B cell (primary cell): ENCODE results near the gene DRD3. TPM values are rescaled to one million over a fixed set of nuclear protein-coding genes. Genes with fewer than 3 reads are reported as not detected.

Experiments used
- ATAC-seq: fragments of 200-7000 bp; cut with Tn5 transposase; one replicate; pipeline ENCODE4 v1.10.0; 2021; ENCODE audit warnings: low read depth, mild to moderate bottlenecking, moderate number of reproducible peaks, moderate library complexity
- CTCF ChIA-PET: fragments of 350-600 bp; sonication (Branson Sonifier 250); formaldehyde crosslinking; loops from one replicate; lab custom pipeline; 2021; ENCODE audit warnings: antibody characterized with exemption, inconsistent platforms; lab: Charles Lee
- POLR2A ChIA-PET: fragments of 350-600 bp; sonication (Branson Sonifier 250); formaldehyde crosslinking; loops from one replicate; lab custom pipeline; 2021; ENCODE audit warnings: antibody characterized with exemption; lab: Charles Lee
- DNase-seq: peaks from one replicate; pipeline ENCODE4 v3.0.0; 2013
- H2AFZ ChIP-seq: 2 replicates; pipeline ENCODE4 v1.6.1; 2012; ENCODE audit warnings: mild to moderate bottlenecking, low read depth, low read length; ENCODE audit not compliant: insufficient read depth, poor library complexity, severe bottlenecking
- H3K27ac ChIP-seq, 2 donors: 1 replicate in 1 of 2; 2 replicates in 1 of 2; pipeline ENCODE4 v1.5.1; 2012 to 2013; ENCODE audit warnings: low read length in 2 of 2, mild to moderate bottlenecking in 2 of 2, moderate library complexity in 1 of 2
- H3K27me3 ChIP-seq, 4 experiments: fragments of 200-600 bp in 1 of 4; sonication (generic) in 1 of 4; replicated peaks in 1 of 4; 1 replicate in 2 of 4; 2 replicates in 2 of 4; pipeline versions ENCODE4 v1.6.1 to v1.7.0; 2013 to 2016; ENCODE audit warnings: low read length in 3 of 4, mild to moderate bottlenecking in 2 of 4, mixed read lengths in 1 of 4, moderate library complexity in 1 of 4; ENCODE audit not compliant: insufficient read depth in 4 of 4, control insufficient read depth in 3 of 4; ENCODE audit errors: control extremely low read depth in 1 of 4
- H3K36me3 ChIP-seq, 2 experiments: replicated peaks in 1 of 2; 1 replicate in 1 of 2; 2 replicates in 1 of 2; pipeline versions ENCODE4 v1.6.1 to v1.7.1; 2013; ENCODE audit warnings: low read length in 1 of 2; ENCODE audit not compliant: insufficient read depth in 2 of 2, control insufficient read depth in 1 of 2; ENCODE audit errors: control extremely low read depth in 1 of 2, extremely low read depth in 1 of 2
- H3K4me1 ChIP-seq, 2 donors: fragments of 200-600 bp in 1 of 2; sonication (generic) in 1 of 2; 1 replicate in 1 of 2; 2 replicates in 1 of 2; pipeline versions ENCODE4 v1.5.1 to v1.6.1; 2013 to 2017; ENCODE audit warnings: low read length in 2 of 2; ENCODE audit not compliant: control insufficient read depth in 2 of 2, insufficient read depth in 2 of 2
- H3K4me2 ChIP-seq: replicated peaks from 2 replicates; pipeline ENCODE3; 2012; ENCODE audit warnings: mild to moderate bottlenecking, low read depth, low read length; ENCODE audit not compliant: poor library complexity, severe bottlenecking
- H3K4me3 ChIP-seq, 5 experiments: fragments of 200-600 bp in 1 of 5; sonication (generic) in 1 of 5; 1 replicate in 3 of 5; 2 replicates in 2 of 5; pipeline versions ENCODE4 v1.5.1 to v1.7.0; 2011 to 2016; ENCODE audit warnings: low read length in 4 of 5, mild to moderate bottlenecking in 4 of 5, low read depth in 2 of 5, control low read depth in 1 of 5, moderate library complexity in 1 of 5; ENCODE audit not compliant: insufficient read depth in 1 of 5; ENCODE audit errors: control extremely low read depth in 1 of 5, extremely low read depth in 1 of 5
- H3K79me2 ChIP-seq: fragments of 200-600 bp; sonication (generic); one replicate; pipeline ENCODE4 v1.6.0; 2016; ENCODE audit warnings: low read length; ENCODE audit not compliant: control insufficient read depth, insufficient read depth
- H3K9ac ChIP-seq: fragments of 200-600 bp; sonication (generic); 2 replicates; pipeline ENCODE4 v1.6.1; 2017; ENCODE audit warnings: mild to moderate bottlenecking, low read length, moderate library complexity
- H3K9me3 ChIP-seq, 3 donors: one replicate each; pipeline versions ENCODE4 v1.6.1 to v1.7.1; 2013; ENCODE audit warnings: low read length in 2 of 3; ENCODE audit not compliant: control insufficient read depth in 2 of 3, insufficient read depth in 1 of 3; ENCODE audit errors: control extremely low read depth in 1 of 3
- H4K20me1 ChIP-seq: 2 replicates; pipeline ENCODE4 v1.6.0; 2012; ENCODE audit warnings: mild to moderate bottlenecking, low read length; ENCODE audit not compliant: insufficient read depth, control insufficient read depth, poor library complexity, severe bottlenecking
- H3K27ac Mint-ChIP-seq: one replicate; pipeline ENCODE4 v1.8.0; 2021; ENCODE audit warnings: mixed read lengths
- H3K27me3 Mint-ChIP-seq: one replicate; pipeline ENCODE4 v1.8.0; 2021; ENCODE audit warnings: mixed read lengths
- H3K4me1 Mint-ChIP-seq: one replicate; pipeline ENCODE4 v1.8.0; 2021; ENCODE audit warnings: mixed read lengths
- H3K4me3 Mint-ChIP-seq: one replicate; pipeline ENCODE4 v1.8.0; 2021; ENCODE audit warnings: mixed read lengths
- H3K9me3 Mint-ChIP-seq: one replicate; pipeline ENCODE4 v1.8.0; 2022; ENCODE audit warnings: mixed read lengths; ENCODE audit not compliant: insufficient read depth
- CTCF ChIP-seq: fragments of 200-600 bp; IDR thresholded peaks from one replicate; pipeline ENCODE4 v1.8.0; 2022; ENCODE audit warnings: antibody characterized with exemption, mild to moderate bottlenecking
- EZH2 ChIP-seq: IDR thresholded peaks from 2 replicates; pipeline ENCODE4 v1.6.1; 2012; ENCODE audit warnings: borderline replicate concordance, low read depth, mild to moderate bottlenecking, moderate library complexity, low read length; ENCODE audit not compliant: insufficient read depth, poor library complexity, severe bottlenecking
- WGBS: methylation state at CpG from one replicate; pipeline ENCODE4 v1.1.5; 2013; ENCODE audit warnings: missing lambda C conversion rate; ENCODE audit not compliant: insufficient coverage; 5-methylcytosine and 5-hydroxymethylcytosine counted together
- intact Hi-C: fragments of 100-400 bp; cut with micrococcal nuclease; formaldehyde crosslinking; loops from one replicate; pipeline ENCODE4 v1.10.0; 2022
- polyA plus RNA-seq: library from polyadenylated mRNA; depleted of rRNA; stranded (reverse); fragments of >200 nt; gene quantifications from 2 replicates; pipeline ENCODE4 v1.2.3, GENCODE V29; 2012
- total RNA-seq, 2 donors: library from RNA; stranded (reverse); fragments of 120-200 nt in 1 of 2; gene quantifications; 1 replicate in 1 of 2; 2 replicates in 1 of 2; pipeline versions ENCODE4 v1.2.3 to v1.2.4, GENCODE V29; 2013 to 2022

The DRD3 gene
- total and polyA plus RNA-seq, 2 donors (not counting 1 experiment from before 2014, with no cell fraction given): not detected

DNA sequence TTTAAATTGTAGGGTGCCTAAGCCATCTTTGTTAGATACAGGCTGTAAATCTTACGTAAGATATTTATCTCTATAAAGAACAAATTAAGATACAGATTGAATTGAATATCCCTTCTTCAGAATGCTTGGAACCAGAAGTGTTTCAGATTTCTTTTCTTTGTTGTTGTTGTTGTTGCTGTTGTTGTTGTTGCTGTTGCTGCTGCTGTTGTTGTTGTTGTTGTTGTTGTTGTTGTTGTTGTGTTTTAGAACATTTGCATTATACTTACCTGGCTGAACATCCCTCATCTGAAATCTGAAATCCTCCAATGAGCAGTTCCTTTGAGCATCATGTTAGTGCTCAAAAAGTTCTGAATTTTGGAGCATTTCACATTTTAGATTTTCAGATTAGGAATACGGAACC lies 95.7 kb downstream of the DRD3 start:
- intact Hi-C loops: no loop called here
- Histone ChIP-seq H3K9me3 (no peaks in the 10 kb centered on the region), H4K20me1 (no peaks in the 10 kb centered on the region), H3K4me3 (no peak overlapping the region), H3K79me2 (no peaks in the 10 kb centered on the region), H2AFZ (no peak overlapping the region), H3K27ac (no peak overlapping the region), H3K4me2 (no peak overlapping the region), H3K9ac (no peak overlapping the region), H3K36me3 (peaks cover 14 to 87% of the 10 kb centered on the region in 2 experiments), H3K27me3 (no peaks in the 10 kb centered on the region), H3K4me1 (no peaks in the 10 kb centered on the region)
- POLR2A ChIA-PET: no interaction called here
- ATAC-seq: no peak
- no peak overlapping the region for H3K27ac Mint-ChIP-seq
- WGBS: 100% methylated on average over 1 of the region's 2 CpGs
- H3K4me1 Mint-ChIP-seq: no peaks in the 10 kb centered on the region
- DNase-seq: no peak
- TF ChIP-seq EZH2: no peak
- TF ChIP-seq CTCF: no peak
- H3K27me3 Mint-ChIP-seq: no peaks in the 10 kb centered on the region
- H3K9me3 Mint-ChIP-seq: no peaks in the 10 kb centered on the region
- CTCF ChIA-PET: no interaction called here
- H3K4me3 Mint-ChIP-seq: no peak overlapping the region

DNA sequence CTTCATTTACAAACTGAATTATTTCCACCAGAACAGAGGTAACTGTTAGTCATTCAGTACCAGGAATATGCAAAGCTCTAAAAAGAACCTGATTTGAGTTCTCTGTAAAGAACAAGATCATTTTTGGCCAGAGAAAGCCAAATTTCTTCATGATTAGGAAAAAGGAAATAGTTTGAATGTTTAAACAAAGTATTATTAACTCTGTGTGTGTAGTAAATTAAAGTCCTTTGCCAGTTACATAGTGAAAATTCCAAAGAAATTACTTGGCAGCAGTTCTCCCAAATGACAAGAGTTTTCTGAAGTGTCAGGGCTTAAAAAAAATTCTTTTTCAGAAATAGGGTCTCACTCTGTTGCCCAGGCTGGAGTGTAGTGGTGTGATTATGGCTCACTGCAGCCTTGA lies 97.8 kb downstream of the DRD3 start:
- Mint-ChIP-seq H3K9me3 (no peaks in the 10 kb centered on the region), H3K27me3 (no peaks in the 10 kb centered on the region), H3K27ac (no peak overlapping the region), H3K4me1 (no peaks in the 10 kb centered on the region), H3K4me3 (no peak overlapping the region)
- H3K4me1 ChIP-seq: no peaks in the 10 kb centered on the region
- H2AFZ ChIP-seq: no peak overlapping the region
- H3K4me3 ChIP-seq: no peak overlapping the region
- no peaks in the 10 kb centered on the region for H3K9me3 ChIP-seq
- no peak for TF ChIP-seq CTCF
- no peak for TF ChIP-seq EZH2
- H3K79me2 ChIP-seq: no peaks in the 10 kb centered on the region
- POLR2A ChIA-PET: interaction anchor here (0.7 kb wide), 1 partner anchor 72 kb away, joined by 3 read pairs; no protein-coding TSS in a partner anchor
- CTCF ChIA-PET: no interaction called here
- H3K36me3 ChIP-seq: peaks cover 13 to 88% of the 10 kb centered on the region in 2 experiments
- no peaks in the 10 kb centered on the region for H3K27me3 ChIP-seq
- no peak overlapping the region for H3K4me2 ChIP-seq
- no peaks in the 10 kb centered on the region for H4K20me1 ChIP-seq
- no peak overlapping the region for H3K9ac ChIP-seq
- ATAC-seq: no peak
- intact Hi-C loops: no loop called here
- H3K27ac ChIP-seq: no peak overlapping the region
- no peak for DNase-seq
